Neural cell (in vitro differentiated cells): ENCODE data around the gene MTOR. TPM values are rescaled to one million over a fixed set of nuclear protein-coding genes. Genes with fewer than 3 reads are reported as not detected.
"Not testable (repeated sequence)": the region's sequence is repeated elsewhere in the genome, so short reads cannot be mapped to it uniquely, and the experiment has no call there.

Source experiments
- H2AFZ ChIP-seq: fragments of 200-600, 300-800 bp; sonication (generic), shearing (Covaris generic); 2 replicates; pipeline ENCODE4 v1.6.0; 2014; ENCODE audit warnings: low read depth, mild to moderate bottlenecking, antibody characterized with exemption, low read length, moderate library complexity
- H3F3A ChIP-seq: fragments of 200-600 bp; shearing (Covaris generic); 2 replicates; pipeline ENCODE4 v1.6.1; 2016; ENCODE audit warnings: mild to moderate bottlenecking, moderate library complexity, mixed read lengths, antibody characterized with exemption, low read length; ENCODE audit not compliant: insufficient read depth, poor library complexity, severe bottlenecking
- H3K27ac ChIP-seq: fragments of 200-600, 300-800 bp; sonication (generic), shearing (Covaris generic); 2 replicates; pipeline ENCODE4 v1.5.1; 2014; ENCODE audit warnings: mild to moderate bottlenecking, low read length, moderate library complexity
- H3K27me3 ChIP-seq: fragments of 300-800, 200-600 bp; sonication (generic), shearing (Covaris generic); 2 replicates; pipeline ENCODE4 v1.6.0; 2014; ENCODE audit warnings: mild to moderate bottlenecking, low read depth, low read length, moderate library complexity; ENCODE audit not compliant: insufficient read depth
- H3K36me3 ChIP-seq: fragments of 300-800, 200-600 bp; sonication (generic), shearing (Covaris generic); 2 replicates; pipeline ENCODE4 v1.5.1; 2014; ENCODE audit warnings: mild to moderate bottlenecking, antibody characterized with exemption, low read length, moderate library complexity; ENCODE audit not compliant: insufficient read depth
- H3K4me2 ChIP-seq: fragments of 300-800, 200-600 bp; sonication (generic), shearing (Covaris generic); 2 replicates; pipeline ENCODE4 v1.6.0; 2014; ENCODE audit warnings: mild to moderate bottlenecking, low read length
- H3K4me3 ChIP-seq: fragments of 300-800, 200-600 bp; sonication (generic), shearing (Covaris generic); 2 replicates; pipeline ENCODE4 v1.5.1; 2014; ENCODE audit warnings: mild to moderate bottlenecking, low read length, moderate library complexity
- H3K79me2 ChIP-seq: fragments of 200-600 bp; shearing (Covaris generic); replicated peaks from 2 replicates; pipeline ENCODE4 v1.6.0; 2014; ENCODE audit warnings: mild to moderate bottlenecking, low read length, moderate library complexity; ENCODE audit not compliant: insufficient read depth
- H3K9ac ChIP-seq: fragments of 300-800, 200-600 bp; sonication (generic), shearing (Covaris generic); 2 replicates; pipeline ENCODE4 v1.6.1; 2016; ENCODE audit warnings: mild to moderate bottlenecking, low read length, mixed read lengths
- H3K9me2 ChIP-seq: fragments of 200-600 bp; shearing (Covaris generic); 2 replicates; pipeline ENCODE4 v1.6.1; 2016; ENCODE audit warnings: mild to moderate bottlenecking, low read length, mixed read lengths; ENCODE audit not compliant: insufficient read depth
- H3K9me3 ChIP-seq: fragments of 200-600, 300-800 bp; sonication (generic), shearing (Covaris generic); 2 replicates; pipeline ENCODE4 v1.6.1; 2016; ENCODE audit warnings: mild to moderate bottlenecking, mixed run types, low read length, moderate library complexity, mixed read lengths
- H4K20me1 ChIP-seq: fragments of 200-600 bp; shearing (Covaris generic); 2 replicates; pipeline ENCODE4 v1.6.1; 2016; ENCODE audit warnings: mild to moderate bottlenecking, mixed run types; ENCODE audit not compliant: insufficient read depth
- CTCF ChIP-seq: fragments of 450-650 bp; IDR thresholded peaks from 2 replicates; pipeline ENCODE4 v1.5.1; 2014; ENCODE audit warnings: antibody characterized with exemption, mild to moderate bottlenecking, moderate library complexity; ENCODE audit not compliant: poor library complexity, severe bottlenecking
- EP300 ChIP-seq: fragments of 450-650 bp; conservative IDR thresholded peaks from 2 replicates; pipeline ENCODE4 v1.6.1; 2014; ENCODE audit warnings: antibody characterized with exemption, mild to moderate bottlenecking, moderate library complexity; ENCODE audit not compliant: poor library complexity, severe bottlenecking
- EZH2 ChIP-seq: fragments of 200-600, 300-800 bp; shearing (Covaris generic), sonication (generic); IDR thresholded peaks from 2 replicates; pipeline ENCODE4 v1.6.1; 2014; ENCODE audit warnings: antibody characterized with exemption, low read length, borderline replicate concordance, mild to moderate bottlenecking; ENCODE audit not compliant: insufficient read depth, poor library complexity, severe bottlenecking
- MXI1 ChIP-seq: fragments of 450-650 bp; conservative IDR thresholded peaks from 2 replicates; pipeline ENCODE4 v1.6.1; 2014; ENCODE audit warnings: antibody characterized with exemption, mild to moderate bottlenecking; ENCODE audit not compliant: poor library complexity, severe bottlenecking
- POLR2AphosphoS5 ChIP-seq: IDR thresholded peaks from 2 replicates; pipeline ENCODE4 v1.6.1; 2012
- RAD21 ChIP-seq: fragments of 450-650 bp; conservative IDR thresholded peaks from 2 replicates; pipeline ENCODE4 v1.6.1; 2014; ENCODE audit warnings: antibody characterized with exemption, mild to moderate bottlenecking, moderate library complexity
- REST ChIP-seq: IDR thresholded peaks from 2 replicates; pipeline ENCODE4 v1.6.1; 2012; ENCODE audit warnings: borderline replicate concordance
- SMC3 ChIP-seq: fragments of 450-650 bp; conservative IDR thresholded peaks from 2 replicates; pipeline ENCODE4 v1.6.1; 2014; ENCODE audit warnings: antibody characterized with exemption, mild to moderate bottlenecking, moderate library complexity; ENCODE audit not compliant: poor library complexity
- TAF1 ChIP-seq: IDR thresholded peaks from 2 replicates; pipeline ENCODE4 v1.6.1; 2012; ENCODE audit warnings: low read depth
- polyA plus RNA-seq: library from polyadenylated mRNA; depleted of rRNA; stranded (reverse); fragments of >200 nt; gene quantifications from 2 replicates; pipeline ENCODE4 v1.2.3, GENCODE V29; 2014

The MTOR gene
- polyA plus RNA-seq, 1 donor from 2014 or later: 41.2 TPM

- Histone ChIP-seq H3F3A (peaks cover 10% of the 10 kb centered on the region), H3K4me3 (no peak overlapping the region), H3K9me3 (no peaks in the 10 kb centered on the region), H2AFZ (no peak overlapping the region), H3K27me3 (no peaks in the 10 kb centered on the region), H3K27ac (peak overlapping the region; percentile 75), H3K36me3 (peaks cover 4% of the 10 kb centered on the region), H3K9me2 (no peaks in the 10 kb centered on the region), H3K9ac (no peak overlapping the region), H4K20me1 (no peaks in the 10 kb centered on the region), H3K4me2 (no peak overlapping the region), H3K79me2 (no peaks in the 10 kb centered on the region)
- TF ChIP-seq EP300 (no peak), SMC3 (no peak), EZH2 (no peak), POLR2AphosphoS5 (no peak), TAF1 (no peak), REST (no peak), MXI1 (no peak), RAD21 (no peak), CTCF (no peak)
Observed at GRCh38 chr1:11180342-11180744, 82.0 kb downstream of the MTOR start.

- H3K9me3 ChIP-seq, H3K27me3 ChIP-seq, H3K9me2 ChIP-seq, H2AFZ ChIP-seq, H3K79me2 ChIP-seq, H3F3A ChIP-seq, H3K36me3 ChIP-seq, H4K20me1 ChIP-seq: not testable (repeated sequence)
- peak overlapping the region; percentile 46 for H3K4me3 ChIP-seq
- H3K9ac ChIP-seq: peak overlapping the region; percentile 43
- peak overlapping the region; percentile 45 for H3K4me2 ChIP-seq
- peak overlapping the region; percentile 75 for H3K27ac ChIP-seq
Observed at GRCh38 chr1:11179749-11180148, 82.6 kb downstream of the MTOR start.

- H3K9me3 ChIP-seq: no peaks in the 10 kb centered on the region
- no peak overlapping the region for H2AFZ ChIP-seq
- H3K9me2 ChIP-seq: no peaks in the 10 kb centered on the region
- H3K9ac ChIP-seq: peak overlapping the region; percentile 43
- H3K4me2 ChIP-seq: peak overlapping the region; percentile 45
- H3K79me2 ChIP-seq: no peaks in the 10 kb centered on the region
- TF ChIP-seq REST (no peak), EZH2 (no peak), RAD21 (no peak)
- no peaks in the 10 kb centered on the region for H3K27me3 ChIP-seq
- peak overlapping the region; percentile 46 for H3K4me3 ChIP-seq
- H3K27ac ChIP-seq: peak overlapping the region; percentile 75
- peaks cover 10% of the 10 kb centered on the region for H3F3A ChIP-seq
- peaks cover 4% of the 10 kb centered on the region for H3K36me3 ChIP-seq
- no peaks in the 10 kb centered on the region for H4K20me1 ChIP-seq
Observed at GRCh38 chr1:11179125-11179524, 83.2 kb downstream of the MTOR start.
